HG02588 (cell line): ENCODE results near the gene CDC6.
"Not testable (repeated sequence)": the region's sequence is repeated elsewhere in the genome, so short reads cannot be mapped to it uniquely, and the experiment has no call there.

Source experiments
- ATAC-seq: cut with Tn5 transposase; IDR thresholded peaks from one replicate; pipeline ENCODE4 v1.9.1; 2021; ENCODE audit warnings: mild to moderate bottlenecking, moderate library complexity; ENCODE audit not compliant: unreplicated experiment

The CDC6 gene

DNA sequence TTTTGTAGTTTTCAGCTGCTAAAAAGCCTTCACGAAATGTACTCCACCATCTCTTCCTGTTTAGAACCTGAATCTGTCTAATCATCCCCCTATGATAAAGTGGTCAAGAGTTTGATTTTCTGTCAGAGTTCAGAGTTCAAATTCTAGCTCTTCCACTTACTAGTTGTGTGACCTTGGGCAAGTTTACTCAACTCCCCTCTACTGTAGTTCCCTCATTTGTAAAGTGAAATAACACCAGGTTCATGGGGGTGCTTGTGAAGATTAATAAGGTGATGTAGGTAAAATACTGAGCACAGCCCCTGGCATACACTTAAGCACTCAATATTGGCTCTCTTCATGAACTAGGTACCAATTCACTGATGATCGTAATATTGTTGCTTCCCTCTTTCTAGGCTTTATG is 1.2 kb upstream of the CDC6 start:
- ATAC-seq = no peak

DNA sequence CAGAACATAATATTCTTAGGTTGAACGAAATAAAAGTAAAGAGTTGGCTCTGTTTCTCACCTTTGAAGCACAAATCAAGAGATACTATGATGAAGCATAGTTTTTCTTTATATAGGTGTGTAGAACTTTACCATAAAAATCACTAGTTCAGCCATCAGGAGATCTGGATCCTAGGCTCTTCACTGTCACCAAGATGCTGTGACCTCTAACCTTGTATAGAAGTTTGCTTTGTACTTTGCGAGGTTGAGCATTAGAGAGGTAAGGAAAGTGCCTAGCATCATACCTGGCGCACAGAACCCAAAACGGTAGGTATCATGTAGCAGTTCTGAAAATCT is 553 bp upstream of the CDC6 start:
- no peak for ATAC-seq

DNA sequence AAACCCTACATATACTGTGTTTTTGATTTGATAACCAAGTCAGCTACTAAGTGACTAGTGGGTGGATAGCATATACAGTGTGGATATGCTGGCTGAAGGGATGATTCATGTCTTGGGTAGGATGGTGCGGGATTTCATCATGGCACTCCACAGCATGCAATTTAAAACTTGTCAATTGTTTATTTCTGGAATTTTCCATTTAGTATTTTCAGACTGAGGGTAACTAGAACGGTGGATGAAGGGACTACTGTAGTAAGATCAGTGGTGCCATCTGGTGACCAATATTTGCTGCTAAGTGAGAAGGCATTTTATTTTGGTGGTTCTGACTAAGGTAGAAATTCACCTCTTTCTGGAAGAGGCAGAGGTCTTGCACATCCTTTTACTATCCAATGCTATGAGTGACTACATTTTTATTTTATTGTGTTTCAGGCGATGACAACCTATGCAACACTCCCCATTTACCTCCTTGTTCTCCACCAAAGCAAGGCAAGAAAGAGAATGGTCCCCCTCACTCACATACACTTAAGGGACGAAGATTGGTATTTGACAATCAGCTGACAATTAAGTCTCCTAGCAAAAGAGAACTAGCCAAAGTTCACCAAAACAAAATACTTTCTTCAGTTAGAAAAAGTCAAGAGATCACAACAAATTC is 3.1 kb downstream of the CDC6 start:
- no peak for ATAC-seq

DNA sequence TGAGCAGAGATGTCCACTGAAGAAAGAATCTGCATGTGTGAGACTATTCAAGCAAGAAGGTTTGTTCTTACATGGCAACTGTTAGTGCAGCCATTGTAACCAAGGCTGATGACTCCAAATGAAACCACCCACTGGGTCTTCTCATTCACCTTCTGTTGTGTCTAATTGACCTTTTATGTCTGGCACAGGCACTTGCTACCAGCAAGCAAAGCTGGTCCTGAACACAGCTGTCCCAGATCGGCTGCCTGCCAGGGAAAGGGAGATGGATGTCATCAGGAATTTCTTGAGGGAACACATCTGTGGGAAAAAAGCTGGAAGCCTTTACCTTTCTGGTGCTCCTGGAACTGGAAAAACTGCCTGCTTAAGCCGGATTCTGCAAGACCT is 3.6 kb downstream of the CDC6 start:
- no peak for ATAC-seq

DNA sequence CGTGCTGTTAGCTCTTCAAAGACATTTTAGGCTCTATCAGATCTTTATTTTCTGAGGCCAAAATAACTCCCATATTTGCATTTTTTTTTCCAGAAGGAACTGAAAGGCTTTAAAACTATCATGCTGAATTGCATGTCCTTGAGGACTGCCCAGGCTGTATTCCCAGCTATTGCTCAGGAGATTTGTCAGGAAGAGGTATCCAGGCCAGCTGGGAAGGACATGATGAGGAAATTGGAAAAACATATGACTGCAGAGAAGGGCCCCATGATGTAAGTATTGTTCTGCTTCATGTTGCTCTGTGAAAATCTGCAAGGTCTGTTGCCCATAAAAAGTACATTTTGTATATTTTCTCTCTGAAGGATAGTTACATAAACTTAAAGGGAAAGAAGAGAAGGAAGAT is 5.7 kb downstream of the CDC6 start:
- no peak for ATAC-seq

DNA sequence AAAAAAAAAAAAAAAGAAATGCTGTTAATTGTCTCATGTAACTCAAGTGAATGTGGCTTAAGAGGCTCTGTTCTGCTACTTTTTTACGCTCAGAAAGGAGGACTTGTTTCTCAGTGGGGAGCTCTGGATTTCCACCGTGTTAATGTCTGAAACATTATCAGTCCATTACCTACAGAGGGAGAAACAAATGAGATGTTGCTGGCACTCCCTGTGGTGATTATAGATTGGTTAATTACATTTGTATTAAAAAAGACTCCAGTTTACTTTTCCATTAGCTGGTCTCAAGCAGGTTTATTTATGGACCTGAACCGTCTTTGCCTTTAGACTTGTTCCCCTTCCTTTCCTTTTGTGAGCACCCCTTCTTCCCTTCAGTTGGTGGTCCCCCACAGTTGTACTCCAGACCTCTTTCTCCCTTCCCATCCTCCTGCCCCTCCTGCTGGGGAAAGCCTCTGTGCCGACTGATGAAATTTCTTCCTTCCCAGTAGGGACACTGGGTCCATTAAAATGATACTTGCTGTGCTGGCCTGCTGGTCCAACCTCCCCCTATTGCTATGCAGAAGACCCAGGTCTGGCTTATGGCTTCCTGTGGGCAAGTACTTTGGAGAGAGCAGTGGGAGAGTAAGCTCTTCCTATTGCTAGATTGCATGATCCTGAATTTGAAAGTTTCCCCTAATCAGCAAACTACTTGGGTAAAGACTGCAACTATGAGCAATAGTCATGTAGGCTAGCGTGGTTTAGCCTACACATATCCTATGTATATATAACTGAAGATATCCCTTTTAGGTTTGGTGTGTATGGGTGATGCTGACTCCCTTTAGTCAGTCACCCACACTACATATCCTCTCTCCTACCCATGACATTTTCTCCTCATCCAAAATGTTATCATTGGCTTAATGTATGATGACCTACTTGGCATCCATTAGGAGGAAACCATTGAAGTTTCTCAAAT is 8.1 kb downstream of the CDC6 start:
- no peak for ATAC-seq

DNA sequence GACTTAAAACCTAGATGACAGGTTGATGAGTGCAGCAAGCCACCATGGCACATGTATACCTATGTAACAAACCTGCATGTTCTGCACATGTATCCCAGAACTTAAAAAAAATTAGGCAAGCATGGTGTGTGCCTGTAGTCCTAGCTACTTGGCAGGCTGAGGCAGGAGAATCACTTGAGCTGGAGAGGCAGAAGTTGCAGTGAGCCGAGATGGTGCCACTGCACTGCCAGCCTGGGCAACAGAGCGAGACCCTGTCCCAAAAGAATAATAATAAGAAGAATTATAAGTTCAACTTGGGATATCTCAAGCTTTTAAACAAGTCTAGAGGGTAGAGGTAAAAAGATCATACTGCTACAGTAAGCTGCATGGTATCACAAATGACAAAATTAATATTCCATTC is 9.8 kb downstream of the CDC6 start:
- ATAC-seq = no peak

DNA sequence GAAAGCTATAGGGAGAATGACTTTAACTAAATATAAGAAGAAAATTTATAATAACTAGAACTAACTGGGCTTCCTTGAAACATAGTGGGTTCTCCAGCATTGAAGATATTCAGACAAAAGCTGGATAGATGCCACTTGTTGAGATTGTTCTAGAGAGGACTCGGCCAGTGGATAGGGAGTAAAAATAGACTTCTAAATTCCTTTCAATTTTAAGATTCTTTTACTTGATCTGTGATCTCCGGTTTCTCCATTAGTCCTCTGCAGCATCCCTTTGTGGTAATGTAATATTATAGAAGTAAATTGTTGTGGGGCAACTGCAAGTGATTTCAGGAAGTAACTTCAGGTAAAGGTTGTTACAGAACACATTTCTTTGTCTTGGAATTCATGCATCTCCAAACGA is 11.0 kb downstream of the CDC6 start:
- ATAC-seq = no peak

DNA sequence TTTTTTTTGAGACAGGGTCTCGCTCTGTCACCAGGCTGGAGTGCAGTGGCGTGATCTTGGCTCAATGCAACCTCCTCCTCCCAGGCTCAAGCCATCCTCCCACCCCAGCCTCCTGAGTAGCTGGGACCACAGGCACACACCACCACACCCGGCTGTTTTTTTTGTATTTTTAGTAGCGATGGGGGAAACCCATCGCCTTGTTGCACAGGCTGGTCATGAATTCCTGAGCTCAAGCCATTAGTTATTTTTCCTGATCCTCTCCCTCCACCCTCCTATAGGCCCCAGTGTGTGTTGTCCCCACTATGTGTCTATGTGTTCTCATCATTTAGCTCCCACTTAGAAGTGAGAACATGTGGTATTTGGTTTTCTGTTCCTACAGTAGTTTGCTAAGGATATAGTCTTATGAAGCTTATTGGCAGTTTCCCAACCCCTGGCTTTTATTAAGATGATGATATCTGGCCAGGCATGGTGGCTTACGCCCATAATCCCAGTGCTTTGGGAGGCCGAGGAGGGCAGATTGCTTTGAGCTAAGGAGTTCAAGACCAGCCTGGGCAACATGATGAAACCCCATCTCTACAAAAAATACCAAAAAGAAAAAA is 11.6 kb downstream of the CDC6 start:
- ATAC-seq = not testable (repeated sequence)

DNA sequence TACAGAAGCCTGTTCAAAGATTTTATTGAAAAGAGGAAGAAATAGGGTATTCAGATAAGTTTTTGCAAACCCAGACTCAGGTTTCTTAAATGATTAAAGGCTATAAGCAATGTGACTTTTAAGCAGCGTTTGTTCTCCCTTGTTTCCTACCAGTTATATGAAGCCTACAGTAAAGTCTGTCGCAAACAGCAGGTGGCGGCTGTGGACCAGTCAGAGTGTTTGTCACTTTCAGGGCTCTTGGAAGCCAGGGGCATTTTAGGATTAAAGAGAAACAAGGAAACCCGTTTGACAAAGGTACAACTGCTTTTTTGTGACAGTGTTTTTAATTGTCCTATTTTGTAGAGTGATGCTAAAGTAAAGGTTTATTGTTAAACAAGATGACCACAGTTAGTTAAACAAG is 13.6 kb downstream of the CDC6 start:
- no peak for ATAC-seq

DNA sequence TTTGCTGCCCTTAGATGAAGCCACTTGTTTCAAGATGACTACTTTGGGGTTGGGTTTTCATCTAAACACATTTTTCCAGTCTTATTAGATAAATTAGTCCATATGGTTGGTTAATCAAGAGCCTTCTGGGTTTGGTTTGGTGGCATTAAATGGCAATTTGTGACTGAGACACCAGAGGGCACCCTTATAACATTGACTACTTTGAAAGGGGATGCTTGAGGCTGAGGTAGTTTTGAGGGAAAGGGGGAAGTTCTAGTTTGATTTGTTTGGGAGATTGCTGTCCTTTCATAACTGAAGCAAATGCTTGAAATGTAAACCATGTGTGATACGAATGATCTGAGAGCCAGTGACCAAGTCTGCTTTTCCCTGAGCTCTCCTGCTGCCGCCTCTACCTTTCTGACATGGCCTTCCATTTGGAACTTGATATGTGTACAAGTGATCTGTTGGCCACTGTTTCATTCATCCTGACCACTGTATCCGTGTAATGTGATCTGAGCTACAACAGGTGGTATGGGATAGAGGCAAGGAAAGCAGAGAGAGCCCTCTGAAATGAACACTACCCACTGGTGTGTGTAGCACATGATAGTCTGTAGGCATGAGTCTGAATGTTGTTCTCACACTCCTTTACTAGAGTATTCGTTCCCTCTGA is 15.5 kb downstream of the CDC6 start:
- no peak for ATAC-seq

DNA sequence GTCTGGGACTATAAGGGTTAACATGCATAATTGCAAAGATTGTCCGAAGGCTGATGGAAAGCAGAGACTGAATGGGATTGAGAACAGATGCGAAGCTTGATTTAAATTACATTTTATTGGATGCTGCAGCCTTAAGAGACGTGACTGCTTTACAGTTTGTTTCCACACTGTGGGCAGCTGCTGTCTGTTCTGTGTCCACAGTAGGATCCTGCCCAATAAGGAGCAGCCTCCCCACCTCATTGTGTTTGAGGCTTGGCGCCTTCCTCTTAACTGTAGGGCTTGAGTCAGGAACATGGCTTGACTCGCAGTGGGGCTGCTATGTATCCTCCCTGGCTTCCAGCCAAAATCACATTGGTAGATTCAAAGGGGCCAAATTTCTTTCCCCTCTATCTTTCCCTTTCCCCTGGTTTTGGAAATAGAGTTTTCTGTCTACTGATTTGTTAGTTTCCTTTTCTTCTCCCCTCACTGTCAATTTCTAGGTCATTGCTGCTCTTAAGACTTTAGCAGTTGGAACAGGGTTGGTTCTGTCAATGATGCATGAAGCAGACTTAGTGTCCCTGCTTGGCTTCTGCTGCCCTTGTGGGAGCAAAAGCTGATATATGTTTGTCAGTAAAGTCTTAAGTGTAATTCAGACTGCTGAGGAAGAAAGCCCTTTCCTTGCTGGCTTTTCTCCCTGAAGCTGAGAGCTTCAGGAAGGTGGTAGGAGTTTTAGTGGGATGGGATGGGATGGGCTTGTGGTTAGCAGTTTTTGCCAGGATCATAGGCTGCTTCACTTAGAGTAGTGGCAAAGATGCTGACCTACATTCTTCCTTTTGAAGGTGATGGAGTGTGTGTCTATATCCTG is 16.3 kb downstream of the CDC6 start:
- ATAC-seq = no peak

DNA sequence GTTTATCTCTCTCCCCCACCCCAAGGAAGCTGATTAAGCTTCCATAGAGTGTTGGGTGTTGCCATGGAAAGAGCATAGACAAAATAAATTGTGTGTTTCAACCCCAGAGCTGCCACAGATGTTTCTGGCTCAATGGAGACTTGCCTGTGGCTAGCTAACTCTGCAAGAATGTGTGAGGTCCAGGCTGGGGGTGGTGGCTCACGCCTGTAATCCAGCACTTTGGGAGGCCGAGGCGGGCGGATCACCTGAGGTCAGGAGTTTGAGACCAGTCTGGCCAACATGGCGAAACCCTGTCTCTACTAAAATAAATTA is 16.8 kb downstream of the CDC6 start:
- not testable (repeated sequence) for ATAC-seq

DNA sequence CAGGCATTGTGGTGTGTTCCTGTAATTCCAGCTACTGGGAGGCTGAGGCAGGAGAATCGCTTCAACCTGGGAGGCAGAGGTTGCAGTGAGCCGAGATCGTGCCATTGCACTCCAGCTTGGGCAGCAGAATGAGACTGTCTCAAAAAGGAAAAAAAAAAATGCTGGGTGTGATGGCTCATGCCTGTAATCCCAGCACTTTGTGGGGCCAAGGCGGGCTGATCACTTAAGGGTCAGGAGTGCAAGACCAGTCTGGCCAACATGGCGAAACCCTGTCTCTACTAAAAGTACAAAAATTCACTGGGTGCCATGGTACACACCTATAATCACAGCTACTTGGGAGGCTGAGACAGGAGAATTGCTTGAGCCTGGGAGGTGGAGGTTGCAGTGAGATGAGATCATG is 17.2 kb downstream of the CDC6 start:
- ATAC-seq = not testable (repeated sequence)

DNA sequence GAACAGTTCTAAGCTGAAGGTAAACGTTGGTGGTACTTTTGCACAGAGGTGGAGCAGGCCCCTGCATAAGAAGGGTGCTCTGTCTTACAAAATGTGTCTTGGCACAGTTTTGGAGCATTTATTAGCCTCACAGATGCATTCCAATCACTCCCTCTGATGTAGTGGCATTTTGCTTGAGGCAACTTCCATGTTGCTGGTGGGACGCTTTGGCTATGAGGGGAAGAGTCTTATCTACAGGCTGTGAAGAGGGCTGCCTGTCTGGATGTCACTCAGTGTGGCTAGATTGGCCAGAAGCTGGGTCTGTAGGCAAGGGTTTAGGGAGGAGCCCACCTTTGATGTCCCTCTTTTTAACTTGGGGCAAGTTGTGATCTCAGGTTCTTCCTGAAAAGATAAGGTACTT is 18.7 kb downstream of the CDC6 start:
- no peak for ATAC-seq

DNA sequence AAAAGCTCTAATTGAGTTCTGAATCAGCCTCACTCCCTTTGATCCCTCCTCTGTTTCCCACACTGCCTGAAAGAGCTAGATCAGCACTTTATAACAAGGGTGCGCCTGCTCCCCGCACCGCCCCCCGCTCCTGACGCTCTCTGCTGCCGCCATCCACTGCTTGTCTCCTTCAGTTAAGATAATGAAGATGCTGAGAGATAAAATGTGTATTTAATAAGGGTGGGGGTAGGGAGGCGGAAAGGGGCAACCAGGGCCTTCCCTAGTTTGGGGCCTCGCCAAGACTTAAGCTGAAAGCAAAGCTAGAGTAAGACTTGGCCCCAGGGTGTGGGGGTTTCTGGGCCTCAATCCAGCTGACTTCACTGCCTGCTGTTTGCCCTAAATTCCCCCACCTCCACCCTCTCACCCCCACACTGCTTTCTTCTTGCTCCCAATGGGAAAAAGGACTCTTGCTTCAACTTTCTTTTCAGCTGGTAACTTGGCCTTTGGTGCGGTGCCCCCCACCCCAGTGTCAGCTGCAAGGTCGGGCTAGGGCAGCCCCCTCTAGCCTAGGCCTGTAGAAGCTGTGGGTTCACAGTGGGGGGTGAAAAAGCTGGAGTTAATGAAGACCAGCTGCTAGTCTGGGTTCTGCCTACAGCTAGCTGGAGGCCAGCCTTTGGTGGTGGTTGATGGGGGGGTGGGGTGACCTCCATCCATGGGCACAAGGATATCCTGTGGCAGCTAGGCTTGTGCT is 19.5 kb downstream of the CDC6 start:
- ATAC-seq = no peak

DNA sequence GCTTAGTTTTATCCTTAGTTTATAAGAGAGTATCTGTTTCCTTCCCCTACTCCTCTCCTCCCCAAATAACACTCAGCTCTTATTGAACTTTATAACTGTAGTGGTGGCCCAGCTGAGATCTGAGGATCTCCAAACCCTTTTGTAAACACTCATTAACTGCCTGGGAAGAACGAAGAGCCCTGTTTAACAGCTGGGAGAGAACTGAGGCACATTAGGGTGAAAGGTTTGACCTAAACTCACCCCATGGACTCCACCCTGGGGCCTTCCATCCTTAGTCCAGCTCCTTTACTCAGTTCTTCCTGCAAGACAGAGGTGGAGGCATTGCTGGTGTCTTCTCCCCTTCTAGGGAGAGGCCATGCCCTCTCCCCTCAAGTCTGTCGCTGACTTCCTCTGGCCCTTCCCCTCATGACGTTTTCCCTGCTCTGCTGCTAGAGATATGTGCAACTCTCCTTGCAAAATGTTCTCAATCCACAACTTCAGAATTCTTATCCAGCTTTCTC is 20.1 kb downstream of the CDC6 start:
- ATAC-seq = no peak

DNA sequence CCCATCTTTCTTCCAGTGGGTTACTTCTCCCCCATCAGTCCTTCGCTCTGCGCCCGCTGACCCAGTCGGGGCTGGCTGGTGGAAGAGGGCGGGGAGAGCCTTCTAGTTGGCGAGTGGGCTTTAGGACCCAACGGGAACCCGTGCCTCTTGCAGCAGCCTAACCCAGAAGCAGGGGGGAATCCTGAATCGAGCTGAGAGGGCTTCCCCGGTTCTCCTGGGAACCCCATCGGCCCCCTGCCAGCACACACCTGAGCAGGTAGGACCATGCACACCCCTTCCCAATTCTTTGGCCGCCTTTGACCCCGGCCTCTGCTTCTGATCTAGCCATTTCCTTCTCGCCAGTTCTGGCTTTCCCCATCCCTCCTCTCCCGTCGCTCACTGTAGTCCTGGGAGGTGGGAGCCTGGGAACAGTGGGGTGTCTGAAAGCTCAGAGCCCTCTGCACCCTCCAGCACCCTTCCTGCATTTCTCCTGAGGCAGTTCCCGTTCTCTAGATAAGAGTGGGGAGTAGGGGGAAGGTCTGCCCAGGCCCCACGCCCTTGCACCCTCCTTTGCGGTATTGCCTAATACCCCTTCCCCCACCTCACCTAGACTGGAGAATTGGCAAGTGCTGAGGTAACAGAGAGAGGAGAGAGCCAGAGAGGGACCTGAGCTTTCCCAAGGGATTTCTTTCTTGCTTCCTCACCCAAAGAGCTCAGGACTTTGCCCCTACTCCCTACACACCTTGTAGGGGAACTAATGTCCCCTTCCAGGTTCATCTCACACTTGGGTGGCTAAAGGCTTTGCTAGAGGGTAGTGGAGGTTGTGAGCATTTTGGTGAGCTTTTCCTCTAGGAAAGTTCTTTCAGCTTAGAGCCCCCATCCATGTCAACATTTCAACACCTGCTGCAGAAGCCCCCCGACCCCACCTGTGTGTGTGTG is 21.6 kb downstream of the CDC6 start, which contains the start of gene RARA:
RARA (plus strand) TSS at position 150 of the 918 bp plus-strand sequence. CDS start 22,039 bp downstream, outside the sequence.
- no peak for ATAC-seq
